Spleen (tissue), 7 donors: ENCODE results near the gene GIPC3.

ENCODE experiments used
- CTCF ChIP-seq, 11 experiments: fragments of 200-600 bp in 7 of 11; fragments of 450-650 bp in 4 of 11; sonication (generic) in 4 of 11; IDR thresholded peaks in 8 of 11; conservative IDR thresholded peaks in 3 of 11; 1 replicate in 7 of 11; 2 replicates in 4 of 11; pipeline versions ENCODE4 v1.4.0 to v1.8.0; 2016 to 2021; ENCODE audit warnings: antibody characterized with exemption in 11 of 11, inconsistent platforms in 4 of 11, mild to moderate bottlenecking in 1 of 11
- POLR2A ChIP-seq, 3 donors: fragments of 450-650 bp; IDR thresholded peaks; one replicate each; pipeline ENCODE4 v1.5.1; 2017; ENCODE audit warnings: antibody characterized with exemption in 3 of 3, mild to moderate bottlenecking in 1 of 3
- POLR2AphosphoS5 ChIP-seq, 3 donors: sonication (generic); formaldehyde crosslinking; IDR thresholded peaks; one replicate each; pipeline ENCODE4 v1.5.1; 2017; ENCODE audit warnings: antibody characterized with exemption in 3 of 3
- donor health status: DM: no; HTN: no; CAD: no; lungs with moderate emphysema.
- donor health status: DM: no; HTN: no; CAD: no.
- donor health status: DM: no; HTN: no; CAD: no.

- no peak for TF ChIP-seq CTCF (IDR thresholded peaks at IDR 0.05 in 8 of 11, conservative IDR thresholded peaks at IDR 0.05 in 3 of 11)
- TF ChIP-seq POLR2AphosphoS5 (IDR thresholded peaks at IDR 0.05): peak in 1 of 3 donors; percentile 62
- TF ChIP-seq POLR2A (IDR thresholded peaks at IDR 0.05): no peak
Observed at GRCh38 chr19:3546119-3546518, 39.2 kb upstream of the GIPC3 start.
